NT2/D1 (cell line): Measurements from ENCODE around the gene GPR132.
"Not testable (repeated sequence)": the region's sequence is repeated elsewhere in the genome, so short reads cannot be mapped to it uniquely, and the experiment has no call there.

Source experiments
- DNase-seq: peaks from one replicate; pipeline ENCODE4 v3.0.0-alpha.2; 2011; ENCODE audit warnings: low read depth, low spot score
- H3K27me3 ChIP-seq: 2 replicates; pipeline ENCODE4 v1.6.0; 2011; ENCODE audit warnings: mild to moderate bottlenecking; ENCODE audit not compliant: insufficient read length, insufficient read depth
- H3K36me3 ChIP-seq: 2 replicates; pipeline ENCODE4 v1.6.1; 2011; ENCODE audit warnings: mild to moderate bottlenecking, low read length, mixed read lengths; ENCODE audit not compliant: insufficient read depth, insufficient read length
- H3K4me1 ChIP-seq: 2 replicates; pipeline ENCODE4 v1.5.1; 2011; ENCODE audit not compliant: insufficient read depth, insufficient read length
- H3K4me3 ChIP-seq: 2 replicates; pipeline ENCODE4 v1.5.1; 2011; ENCODE audit warnings: low read depth; ENCODE audit not compliant: insufficient read length
- H3K9ac ChIP-seq: 2 replicates; pipeline ENCODE4 v1.6.0; 2011; ENCODE audit warnings: low read depth; ENCODE audit not compliant: insufficient read length
- H3K9me3 ChIP-seq: 2 replicates; pipeline ENCODE4 v1.5.1; 2011; ENCODE audit warnings: mild to moderate bottlenecking, low read length; ENCODE audit not compliant: insufficient read depth
- SUZ12 ChIP-seq: IDR thresholded peaks from 2 replicates; pipeline ENCODE4 v1.6.1; 2011; ENCODE audit not compliant: insufficient read length, insufficient read depth; ENCODE audit errors: extremely low read depth
- YY1 ChIP-seq: IDR thresholded peaks from 2 replicates; pipeline ENCODE4 v1.6.1; 2011; ENCODE audit not compliant: insufficient read length, insufficient read depth
- ZNF274 ChIP-seq: IDR thresholded peaks from 2 replicates; pipeline ENCODE4 v1.6.1; 2011; ENCODE audit warnings: mild to moderate bottlenecking, low read depth, low read length

Gene GPR132

DNA sequence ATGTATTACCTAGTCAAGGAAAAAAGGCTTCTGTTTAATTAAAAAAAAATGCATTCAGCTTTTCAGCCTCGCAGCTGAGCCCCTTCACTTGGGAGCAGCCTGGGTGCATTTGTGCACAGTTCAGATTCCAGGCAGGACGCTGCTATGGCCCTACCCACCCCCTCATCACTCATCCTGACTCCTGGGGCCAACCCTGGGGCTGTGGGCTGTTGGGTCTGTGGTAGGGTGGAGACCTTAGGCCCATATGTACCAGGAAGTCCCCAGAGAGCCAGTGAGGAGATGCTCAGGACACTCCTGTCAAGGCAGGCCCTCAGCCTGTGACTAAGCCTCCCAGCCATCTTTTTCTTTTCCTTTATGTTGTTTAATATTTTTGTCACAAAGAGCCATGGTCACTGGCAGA lies 35.0 kb downstream of the GPR132 start:
- no peak for DNase-seq

DNA sequence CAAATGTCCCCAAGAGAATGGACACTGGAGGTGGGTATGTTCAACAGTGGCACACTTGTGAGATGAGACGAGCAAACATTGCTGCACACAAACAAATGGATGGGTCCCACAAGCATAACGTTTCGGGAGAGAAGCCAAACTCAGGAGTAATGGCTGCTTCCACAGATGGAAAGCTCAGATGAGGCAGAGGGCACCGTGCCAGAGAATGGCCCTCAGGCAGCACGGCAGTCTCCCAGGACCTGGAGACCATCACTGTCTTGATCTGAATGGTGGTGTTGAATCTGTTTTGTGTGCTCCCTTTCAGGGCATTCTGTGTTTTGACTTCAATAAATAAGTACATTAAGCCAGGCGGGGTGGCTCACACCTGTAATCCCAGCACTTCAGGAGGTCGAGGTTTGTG lies 35.8 kb downstream of the GPR132 start:
- Histone ChIP-seq H3K36me3 (no peaks in the 10 kb centered on the region), H3K4me1 (peaks cover under 1% of the 10 kb centered on the region), H3K9me3 (no peaks in the 10 kb centered on the region), H3K27me3 (no peaks in the 10 kb centered on the region), H3K4me3 (no peak overlapping the region), H3K9ac (no peak overlapping the region)
- no peak for TF ChIP-seq SUZ12
- no peak for TF ChIP-seq ZNF274
- TF ChIP-seq YY1 = no peak
- DNase-seq = no peak

More for the DNA sequence above, 35.0 kb downstream of the GPR132 start:
- Histone ChIP-seq H3K36me3 (no peaks in the 10 kb centered on the region), H3K9ac (no peak overlapping the region), H3K4me3 (no peak overlapping the region), H3K9me3 (no peaks in the 10 kb centered on the region), H3K4me1 (peaks cover 2% of the 10 kb centered on the region), H3K27me3 (no peaks in the 10 kb centered on the region)
- no peak for TF ChIP-seq ZNF274
- no peak for TF ChIP-seq YY1
- TF ChIP-seq SUZ12 = no peak

DNA sequence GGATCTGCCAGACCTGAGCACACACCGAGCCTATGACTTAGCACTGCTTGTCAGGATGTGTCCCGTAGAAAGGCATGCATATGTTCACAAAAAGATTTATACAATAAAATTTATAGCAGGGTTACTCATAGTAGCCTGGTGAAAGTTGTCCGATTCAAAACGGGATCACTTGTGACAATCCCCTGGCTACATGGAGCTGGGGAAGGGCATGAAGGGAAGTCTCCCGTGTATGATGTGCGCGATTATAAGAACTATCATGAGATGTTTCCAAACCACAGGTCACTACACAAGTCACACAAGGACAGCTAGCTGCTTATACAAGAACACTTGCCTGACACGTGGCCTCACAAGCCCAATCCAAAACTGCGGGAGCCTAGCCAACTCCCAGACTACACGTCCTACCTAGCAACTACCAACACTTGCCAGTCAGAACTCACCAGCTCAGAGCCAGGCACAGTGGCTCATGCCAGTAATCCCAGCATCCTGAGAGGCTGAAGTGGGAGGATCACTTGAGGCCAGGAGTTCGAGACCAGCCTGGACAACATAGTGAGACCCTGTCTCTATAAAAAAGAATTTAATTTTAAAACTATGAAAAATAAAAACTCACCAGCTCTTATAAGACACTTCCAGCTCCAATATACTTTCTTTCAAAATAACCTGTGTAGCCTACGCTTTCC lies 36.8 kb downstream of the GPR132 start:
- Histone ChIP-seq H3K27me3 (no peaks in the 10 kb centered on the region), H3K4me1 (no peaks in the 10 kb centered on the region), H3K36me3 (no peaks in the 10 kb centered on the region), H3K4me3 (no peak overlapping the region), H3K9ac (no peak overlapping the region), H3K9me3 (no peaks in the 10 kb centered on the region)
- no peak for TF ChIP-seq ZNF274
- no peak for TF ChIP-seq SUZ12
- TF ChIP-seq YY1 = no peak
- DNase-seq = no peak

DNA sequence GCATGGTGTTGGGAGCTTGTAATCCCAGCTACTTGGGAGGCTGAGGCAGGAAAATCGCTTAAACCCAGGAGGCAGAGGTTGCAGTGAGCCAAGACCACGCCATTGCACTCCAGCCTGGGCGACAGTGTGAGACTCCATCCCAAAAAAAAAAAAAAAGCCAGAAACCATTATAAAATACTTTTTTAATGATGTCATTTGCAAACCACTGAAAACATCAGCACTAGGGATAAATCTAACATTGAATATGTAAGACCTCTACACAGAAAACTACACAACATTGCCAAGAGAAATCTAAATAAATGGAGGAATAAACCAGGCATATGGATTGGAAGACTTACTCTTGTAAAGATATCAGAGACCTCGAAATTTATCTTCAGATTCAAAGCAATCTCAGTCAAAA lies 37.5 kb downstream of the GPR132 start:
- H3K27me3 ChIP-seq, H3K4me3 ChIP-seq, H3K36me3 ChIP-seq, H3K4me1 ChIP-seq, H3K9me3 ChIP-seq, DNase-seq, H3K9ac ChIP-seq: not testable (repeated sequence)

DNA sequence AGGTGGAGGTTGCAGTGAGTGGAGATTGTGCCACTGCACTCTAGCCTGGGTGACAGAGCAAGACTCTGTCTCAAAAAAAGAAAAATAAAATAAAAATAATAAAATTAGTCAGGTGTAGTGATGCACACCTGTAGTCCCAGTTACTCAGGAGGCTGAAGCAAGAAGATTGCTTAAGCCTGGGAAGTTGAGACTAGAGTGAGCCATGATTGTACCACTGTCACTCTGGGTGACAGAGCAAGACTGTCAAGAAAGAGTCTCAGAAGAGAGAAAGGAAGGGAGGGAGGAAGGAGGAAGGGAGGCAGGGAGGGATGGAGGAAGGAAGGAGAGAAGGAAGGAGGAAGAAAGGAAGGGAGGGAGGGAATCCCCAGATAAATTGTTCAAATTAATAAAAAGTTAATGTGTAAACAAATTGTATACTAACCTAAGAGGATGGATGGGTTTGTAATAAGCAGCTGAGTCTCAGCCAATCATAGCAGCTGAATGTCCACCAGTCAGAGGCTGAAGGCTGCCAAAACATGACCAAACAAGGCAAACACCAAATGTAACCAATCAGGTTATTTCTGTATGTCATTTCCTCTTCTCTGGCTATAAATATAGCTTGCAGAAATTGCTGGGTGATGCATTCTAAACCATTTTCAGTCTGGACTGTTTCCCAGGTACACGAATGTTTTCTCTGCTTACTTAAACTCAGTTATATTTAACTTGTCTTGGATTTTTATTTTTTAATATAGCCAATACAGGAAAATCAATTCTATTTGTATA lies 38.2 kb downstream of the GPR132 start:
- no peaks in the 10 kb centered on the region for H3K27me3 ChIP-seq
- no peak overlapping the region for H3K4me3 ChIP-seq
- TF ChIP-seq YY1 (no peak), SUZ12 (no peak), ZNF274 (no peak)
- H3K9ac ChIP-seq = no peak overlapping the region
- DNase-seq = no peak
- no peaks in the 10 kb centered on the region for H3K4me1 ChIP-seq
- peaks cover 4% of the 10 kb centered on the region for H3K36me3 ChIP-seq
- H3K9me3 ChIP-seq = no peaks in the 10 kb centered on the region

DNA sequence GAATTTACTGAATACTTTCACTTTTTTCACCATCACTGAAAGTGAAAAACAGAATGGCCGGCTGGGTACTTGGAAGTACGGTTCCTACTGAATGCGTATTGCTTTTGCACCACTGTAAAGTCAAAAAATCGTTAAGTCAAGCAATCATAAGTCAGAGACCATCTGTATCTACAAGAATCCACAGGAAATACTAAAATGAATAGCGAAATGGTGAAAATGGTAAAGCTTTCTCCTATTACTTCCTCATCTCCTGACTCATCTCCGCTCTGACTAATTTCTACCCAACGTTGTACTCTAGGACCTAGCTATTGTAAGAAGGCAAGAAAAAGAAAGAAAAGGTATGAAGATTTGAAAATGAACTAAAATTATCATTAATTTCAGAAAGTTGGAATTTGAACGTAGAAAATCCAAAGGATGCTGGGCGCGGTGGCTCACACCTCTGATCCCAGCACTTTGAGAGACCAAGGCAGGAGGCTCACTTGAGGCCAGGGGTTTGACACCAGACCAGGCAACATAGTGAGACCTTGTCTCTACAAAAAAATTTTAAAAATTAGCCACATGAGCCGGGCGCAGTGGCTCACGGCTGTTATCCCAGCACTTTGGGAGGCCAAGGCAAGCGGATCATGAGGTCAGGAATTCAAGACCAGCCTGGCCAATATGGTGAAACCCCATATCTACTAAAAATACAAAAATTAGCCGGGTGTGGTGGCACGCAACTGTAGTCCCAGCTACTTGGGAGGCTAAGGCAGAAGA lies 39.0 kb downstream of the GPR132 start:
- no peak for TF ChIP-seq YY1
- no peak for TF ChIP-seq ZNF274
- TF ChIP-seq SUZ12 = no peak
- Histone ChIP-seq H3K27me3 (no peaks in the 10 kb centered on the region), H3K4me3 (no peak overlapping the region), H3K36me3 (peaks cover 4% of the 10 kb centered on the region), H3K4me1 (no peaks in the 10 kb centered on the region), H3K9me3 (no peaks in the 10 kb centered on the region), H3K9ac (no peak overlapping the region)
- no peak for DNase-seq

DNA sequence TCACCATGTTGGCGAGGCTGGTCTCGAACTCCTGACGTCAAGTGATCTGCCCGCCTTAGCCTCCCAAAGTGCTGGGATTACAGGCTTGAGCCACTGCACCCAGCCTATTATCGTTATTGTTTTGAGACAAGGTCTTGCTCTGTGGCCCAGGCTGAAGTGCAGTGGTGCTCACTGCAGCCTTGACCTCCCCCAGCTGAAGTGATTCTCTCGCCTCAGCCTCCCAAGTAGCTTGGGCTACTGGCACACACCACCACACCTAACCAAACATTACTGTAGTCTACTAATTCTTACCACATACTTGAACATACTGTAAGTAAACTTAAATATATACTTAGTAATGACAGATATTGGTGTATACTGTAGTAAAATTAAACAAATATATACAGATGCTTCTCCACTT lies 39.8 kb downstream of the GPR132 start:
- TF ChIP-seq YY1 (no peak), SUZ12 (no peak), ZNF274 (no peak)
- no peak for DNase-seq
- no peaks in the 10 kb centered on the region for H3K4me1 ChIP-seq

More for the DNA sequence above, 39.8 kb downstream of the GPR132 start:
- no peak overlapping the region for H3K9ac ChIP-seq
- H3K4me3 ChIP-seq = no peak overlapping the region
- no peaks in the 10 kb centered on the region for H3K9me3 ChIP-seq
- no peaks in the 10 kb centered on the region for H3K27me3 ChIP-seq
- peaks cover 4% of the 10 kb centered on the region for H3K36me3 ChIP-seq
